BLaER1 treated with 17β-estradiol and CSF1 and Interleukin-3, amounts not matched to agents 10 nM and 100 nM (cell line): ENCODE results near the gene TESK2.

Experiments
- H3K27ac ChIP-seq, 11 experiments: shearing (Covaris generic); formaldehyde crosslinking; 2 replicates each; pipeline ENCODE4 v1.8.1; 2022
- H3K27me3 ChIP-seq, 11 experiments: shearing (Covaris generic); formaldehyde crosslinking; 2 replicates each; pipeline ENCODE4 v1.8.1; 2022
- H3K36me3 ChIP-seq, 11 experiments: shearing (Covaris generic); formaldehyde crosslinking; 2 replicates each; pipeline ENCODE4 v1.8.1; 2022
- H3K4me1 ChIP-seq, 10 experiments: shearing (Covaris generic); formaldehyde crosslinking; 2 replicates each; pipeline ENCODE4 v1.8.1; 2022
- H3K4me2 ChIP-seq, 11 experiments: shearing (Covaris generic); formaldehyde crosslinking; 2 replicates each; pipeline ENCODE4 v1.8.1; 2022
- H3K4me3 ChIP-seq, 10 experiments: shearing (Covaris generic); formaldehyde crosslinking; 2 replicates each; pipeline ENCODE4 v1.8.1; 2022
- H3K9ac ChIP-seq, 11 experiments: shearing (Covaris generic); formaldehyde crosslinking; 2 replicates each; pipeline ENCODE4 v1.8.1; 2022
- H3K9me3 ChIP-seq, 11 experiments: shearing (Covaris generic); formaldehyde crosslinking; replicated peaks in 1 of 11; 2 replicates each; pipeline ENCODE4 v1.8.1; 2022
- H4K20me1 ChIP-seq, 11 experiments: shearing (Covaris generic); formaldehyde crosslinking; 2 replicates each; pipeline ENCODE4 v1.8.1; 2022
- Cebpa-rat ChIP-seq, 11 experiments: shearing (Covaris generic); IDR thresholded peaks; 2 replicates each; pipeline ENCODE4 v1.8.1; 2022

The TESK2 gene

GRCh38 chr1:45337630-45338325, 153.2 kb downstream of the TESK2 start:
- peaks cover 45 to 57% (median 54%) of the 10 kb centered on the region in 10 experiments for H3K4me1 ChIP-seq
- H3K4me2 ChIP-seq: peak overlapping the region in 9 of 11 experiments; percentile 13 to 97 (median 96); a peak in 14 of 22 replicates
- peaks cover 20 to 47% (median 32%) of the 10 kb centered on the region in 11 experiments for H3K36me3 ChIP-seq

DNA sequence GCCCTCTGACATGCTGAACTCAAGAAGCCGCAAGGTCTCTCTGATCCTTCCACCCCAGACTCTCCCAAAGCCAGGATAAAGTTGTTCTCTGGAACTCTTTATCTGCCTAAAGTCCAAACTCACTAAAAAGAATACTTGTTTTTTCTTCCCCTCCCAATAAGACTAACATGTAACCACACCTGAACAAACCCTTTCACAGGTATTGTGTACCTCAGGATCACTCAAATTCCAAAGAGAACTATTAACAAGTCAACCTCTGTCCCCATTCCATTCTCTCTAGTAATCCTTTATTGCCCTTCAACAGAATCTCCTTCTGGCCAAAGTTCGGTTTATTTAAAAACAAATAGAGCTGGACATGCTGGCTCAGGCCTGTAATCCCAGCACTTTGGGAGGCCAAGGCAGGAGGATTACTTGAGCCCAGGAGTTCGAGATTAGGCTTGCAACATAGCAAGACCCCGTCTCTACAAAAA, 155.1 kb downstream of the TESK2 start:
- peaks cover 28 to 47% (median 35%) of the 10 kb centered on the region in 11 experiments for H3K36me3 ChIP-seq
- no peak overlapping the region for H3K4me2 ChIP-seq
- H3K9ac ChIP-seq: 0 out of 22 replicates have a peak overlapping the region, but pooled peaks of 1 of the 11 experiments have one; percentile 8
- peaks cover 26 to 44% (median 36%) of the 10 kb centered on the region in 10 experiments for H3K4me1 ChIP-seq
- H3K9me3 ChIP-seq: no peaks in the 10 kb centered on the region; a peak in 1 of 22 replicates
- H3K4me3 ChIP-seq: no peak overlapping the region
- peaks cover 0 to 5% (median 0%) of the 10 kb centered on the region in 11 experiments; a peak in 3 of 22 replicates for H4K20me1 ChIP-seq
- H3K27me3 ChIP-seq: no peaks in the 10 kb centered on the region
- TF ChIP-seq Cebpa-rat (IDR thresholded peaks at IDR 0.05): no peak
- H3K27ac ChIP-seq: no peak overlapping the region

More at GRCh38 chr1:45337630-45338325, 153.2 kb downstream of the TESK2 start:
- no peak for TF ChIP-seq Cebpa-rat (IDR thresholded peaks at IDR 0.05)
- Histone ChIP-seq H3K4me3 (no peak overlapping the region), H4K20me1 (peaks cover 0 to 24% (median 0%) of the 10 kb centered on the region in 11 experiments; a peak in 4 of 22 replicates), H3K9ac (no peak overlapping the region), H3K9me3 (no peaks in the 10 kb centered on the region; a peak in 1 of 22 replicates), H3K27me3 (no peaks in the 10 kb centered on the region), H3K27ac (no peak overlapping the region)

DNA sequence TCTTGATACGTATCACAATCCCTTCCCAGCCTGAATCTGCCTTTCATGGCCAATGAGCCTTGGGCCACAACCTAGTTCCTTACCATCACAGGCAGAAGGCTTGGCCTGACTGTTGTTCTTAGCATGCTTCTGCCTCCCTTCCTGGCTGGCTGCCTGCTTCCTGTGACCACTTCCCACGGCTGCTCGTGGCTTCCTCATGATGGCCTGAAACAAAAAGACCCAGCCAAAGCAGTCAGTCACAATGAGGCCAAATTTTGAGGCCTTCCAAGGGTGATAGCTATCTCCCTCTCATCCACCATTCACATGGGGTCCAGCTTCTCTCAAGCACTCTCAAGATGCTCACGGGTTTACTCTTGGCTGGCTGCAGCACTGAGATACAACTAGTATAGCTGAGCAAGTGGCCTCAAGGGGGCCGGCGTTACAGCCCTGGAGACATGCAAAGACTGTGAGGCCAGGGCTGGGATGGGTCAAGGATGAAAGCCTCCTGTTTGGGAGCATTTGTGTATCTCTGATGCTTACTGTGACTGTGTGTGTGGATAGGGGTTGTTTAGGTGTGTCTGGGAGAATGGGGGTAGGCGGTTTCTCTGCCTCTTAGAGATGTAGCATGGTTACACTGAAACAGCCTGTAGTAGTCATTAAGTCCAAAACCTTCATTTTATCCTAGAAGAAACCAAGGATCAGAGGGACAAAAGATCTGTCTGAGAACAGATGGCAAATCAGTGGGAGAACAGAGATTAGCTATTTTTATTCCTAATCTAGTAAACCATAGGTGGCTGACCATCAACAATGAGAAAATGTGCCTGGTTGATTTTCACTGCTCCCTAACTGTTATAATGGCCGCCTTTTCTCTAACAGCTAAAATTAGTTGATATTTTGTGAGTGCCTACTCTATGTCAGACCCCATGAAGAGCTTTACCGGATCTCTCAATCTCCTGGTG, 156.4 kb downstream of the TESK2 start:
- peaks cover 36 to 60% (median 46%) of the 10 kb centered on the region in 11 experiments for H3K36me3 ChIP-seq
- H3K4me3 ChIP-seq: no peak overlapping the region; a peak in 1 of 20 replicates
- peak overlapping the region in 6 of 11 experiments; percentile 8 to 48 (median 28); a peak in 7 of 22 replicates for H3K9ac ChIP-seq
- TF ChIP-seq Cebpa-rat (IDR thresholded peaks at IDR 0.05): no peak
- peak overlapping the region in 9 of 11 experiments; percentile 11 to 71 (median 56); a peak in 14 of 22 replicates for H3K27ac ChIP-seq
- H3K4me2 ChIP-seq: peak overlapping the region; percentile 21 to 68 (median 56); a peak in 21 of 22 replicates
- H3K4me1 ChIP-seq: peaks cover 23 to 42% (median 34%) of the 10 kb centered on the region in 10 experiments
- no peaks in the 10 kb centered on the region for H3K27me3 ChIP-seq
- H3K9me3 ChIP-seq: no peaks in the 10 kb centered on the region; a peak in 1 of 22 replicates
- no peaks in the 10 kb centered on the region for H4K20me1 ChIP-seq

- Histone ChIP-seq H3K4me3 (no peak overlapping the region), H3K9ac (no peak overlapping the region), H4K20me1 (no peaks in the 10 kb centered on the region), H3K27ac (no peak overlapping the region), H3K27me3 (no peaks in the 10 kb centered on the region), H3K36me3 (peaks cover 36 to 71% (median 51%) of the 10 kb centered on the region in 11 experiments), H3K4me2 (no peak overlapping the region), H3K4me1 (peaks cover 24 to 48% (median 41%) of the 10 kb centered on the region in 10 experiments), H3K9me3 (no peaks in the 10 kb centered on the region)
- no peak for TF ChIP-seq Cebpa-rat (IDR thresholded peaks at IDR 0.05)
Observed at GRCh38 chr1:45332346-45332720, 158.6 kb downstream of the TESK2 start.

GRCh38 chr1:45331436-45332345, 159.3 kb downstream of the TESK2 start:
- no peak overlapping the region for H3K4me3 ChIP-seq
- no peak overlapping the region for H3K27ac ChIP-seq
- peaks cover 36 to 72% (median 51%) of the 10 kb centered on the region in 11 experiments for H3K36me3 ChIP-seq
- H3K4me1 ChIP-seq: peaks cover 29 to 54% (median 48%) of the 10 kb centered on the region in 10 experiments
- no peak overlapping the region for H3K9ac ChIP-seq
- H3K4me2 ChIP-seq: no peak overlapping the region
- H3K9me3 ChIP-seq: no peaks in the 10 kb centered on the region
- no peak for TF ChIP-seq Cebpa-rat (IDR thresholded peaks at IDR 0.05)
- no peaks in the 10 kb centered on the region for H3K27me3 ChIP-seq
- no peaks in the 10 kb centered on the region for H4K20me1 ChIP-seq

GRCh38 chr1:45329445-45329844, 161.5 kb downstream of the TESK2 start:
- no peak overlapping the region for H3K4me3 ChIP-seq
- H3K4me2 ChIP-seq: peak overlapping the region in 8 of 11 experiments; percentile 91 to 99 (median 98); a peak in 11 of 22 replicates
- 0 out of 22 replicates have a peak overlapping the region, but pooled peaks of 1 of the 11 experiments have one; percentile 11 for H3K27ac ChIP-seq
- peaks cover 36 to 67% (median 51%) of the 10 kb centered on the region in 11 experiments for H3K36me3 ChIP-seq
- no peak for TF ChIP-seq Cebpa-rat (IDR thresholded peaks at IDR 0.05)
- H3K27me3 ChIP-seq: no peaks in the 10 kb centered on the region
- H3K4me1 ChIP-seq: peaks cover 23 to 59% (median 51%) of the 10 kb centered on the region in 10 experiments
- no peaks in the 10 kb centered on the region for H3K9me3 ChIP-seq
- no peaks in the 10 kb centered on the region for H4K20me1 ChIP-seq
- peak overlapping the region in 3 of 11 experiments; percentile 56 to 88 (median 84); a peak in 2 of 22 replicates for H3K9ac ChIP-seq

DNA sequence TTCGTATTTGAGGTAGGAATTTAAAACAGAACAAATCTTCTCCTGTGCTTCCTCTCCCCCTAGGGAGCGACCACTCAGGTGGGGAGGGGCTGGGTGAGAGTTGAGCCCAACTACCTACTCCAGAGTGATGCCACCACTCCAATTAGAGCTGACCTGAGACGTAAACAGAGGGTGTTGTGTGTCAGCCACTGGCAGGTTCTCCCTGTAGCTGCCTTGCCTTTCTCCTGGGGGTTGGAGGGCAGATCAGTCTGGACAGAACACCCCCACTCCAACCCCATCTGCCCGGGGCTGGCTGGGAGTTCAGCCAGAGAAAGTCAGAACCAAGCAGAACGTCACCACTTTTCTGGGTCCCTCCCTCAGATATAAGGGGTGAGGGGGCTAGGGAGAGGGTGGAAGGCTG, 162.3 kb downstream of the TESK2 start:
- H3K4me3 ChIP-seq: peak overlapping the region in 5 of 10 experiments; percentile 56 to 66 (median 63); a peak in 6 of 20 replicates
- peak overlapping the region in 3 of 11 experiments; percentile 11 to 20 (median 17); a peak in 1 of 22 replicates for H3K27ac ChIP-seq
- no peaks in the 10 kb centered on the region for H3K27me3 ChIP-seq
- H3K9me3 ChIP-seq: no peaks in the 10 kb centered on the region
- no peak for TF ChIP-seq Cebpa-rat (IDR thresholded peaks at IDR 0.05)
- peak overlapping the region in 8 of 11 experiments; percentile 31 to 88 (median 80); a peak in 12 of 22 replicates for H3K9ac ChIP-seq
- peak overlapping the region; percentile 4 to 99 (median 98); a peak in 20 of 22 replicates for H3K4me2 ChIP-seq
- H3K4me1 ChIP-seq: peaks cover 15 to 52% (median 44%) of the 10 kb centered on the region in 10 experiments
- no peaks in the 10 kb centered on the region for H4K20me1 ChIP-seq
- peaks cover 34 to 60% (median 45%) of the 10 kb centered on the region in 11 experiments for H3K36me3 ChIP-seq
